MM.1S (cell line): ENCODE data around the gene MYMX.

ENCODE experiments used
- CTCF ChIP-seq: fragments of 300-600 bp; sonication (generic); IDR thresholded peaks from 2 replicates; pipeline ENCODE4 v1.5.1; 2016; ENCODE audit warnings: antibody characterized with exemption, low read length, mixed read lengths
- EZH2 ChIP-seq: fragments of 300-600 bp; sonication (generic); optimal IDR thresholded peaks from 2 replicates; pipeline ENCODE3; 2017; ENCODE audit warnings: low read depth, mild to moderate bottlenecking, antibody characterized with exemption, low read length, mixed read lengths
- EZH2phosphoT487 ChIP-seq: fragments of 300-600 bp; sonication (generic); IDR thresholded peaks from 2 replicates; pipeline ENCODE4 v1.6.1; 2018; ENCODE audit warnings: antibody characterized with exemption, low read length

GRCh38 chr6:44225579-44226325 lies 9.0 kb downstream of the MYMX start:
- no peak for TF ChIP-seq EZH2
- TF ChIP-seq CTCF = no peak
- TF ChIP-seq EZH2phosphoT487 = no peak
